GM06990 (cell line): Measurements from ENCODE around the gene SLCO2A1.

Experiments used
- DNase-seq: peaks from one replicate; pipeline ENCODE4 v3.0.0-alpha.2; 2011; ENCODE audit not compliant: insufficient read length; ENCODE audit errors: extremely low read depth
- H3K27me3 ChIP-seq: replicated peaks from 2 replicates; pipeline ENCODE4 v1.6.0; 2011; ENCODE audit warnings: low read length; ENCODE audit not compliant: control insufficient read depth, insufficient read depth
- H3K36me3 ChIP-seq: 2 replicates; pipeline ENCODE4 v1.5.1; 2011; ENCODE audit warnings: low read length; ENCODE audit not compliant: control insufficient read depth, insufficient read depth
- H3K4me3 ChIP-seq: replicated peaks from 2 replicates; pipeline ENCODE4 v1.5.1; 2011; ENCODE audit warnings: low read depth, mild to moderate bottlenecking, control low read depth, low read length
- TF ChIP-seq, protein P1 (sequence below): IDR thresholded peaks from 2 replicates; pipeline ENCODE4 v1.5.1; 2011; ENCODE audit warnings: low read length, control low read depth, mild to moderate bottlenecking, inconsistent platforms; ENCODE audit not compliant: insufficient read depth, poor library complexity, severe bottlenecking

Gene SLCO2A1

DNA sequence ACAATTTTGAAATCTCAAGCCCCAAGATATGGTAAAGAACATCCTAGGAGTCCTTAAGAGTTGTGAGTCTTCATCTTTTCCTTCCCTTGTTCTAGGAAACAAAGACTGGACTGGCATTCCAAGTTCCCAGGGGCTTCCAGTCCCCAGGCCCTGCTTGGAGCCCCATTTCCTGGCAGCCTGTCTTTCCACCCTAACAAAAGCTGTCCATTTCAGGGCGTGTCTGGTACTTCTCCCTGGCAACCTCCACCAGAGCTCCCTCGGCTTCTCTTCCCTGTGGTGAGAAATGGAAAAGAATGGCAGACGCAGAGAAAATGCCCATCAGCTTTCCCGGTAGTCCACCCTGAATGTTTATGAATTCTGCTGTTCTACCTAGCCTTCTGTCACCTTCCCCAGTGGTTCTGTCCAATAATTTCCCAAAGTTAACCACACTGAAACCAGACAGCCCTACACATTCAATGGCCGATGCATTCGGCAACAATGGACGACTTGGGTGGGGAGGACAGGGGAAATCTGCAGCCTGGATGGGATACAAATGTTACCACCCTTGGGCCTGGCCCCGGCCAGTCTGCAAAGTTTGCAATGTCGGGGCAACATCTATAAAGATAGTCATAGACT lies 140.9 kb downstream of the SLCO2A1 start:
- no peaks in the 10 kb centered on the region for H3K36me3 ChIP-seq
- no peak overlapping the region for H3K4me3 ChIP-seq
- no peaks in the 10 kb centered on the region; the same call in none of the 2 replicates for H3K27me3 ChIP-seq
- no peak for DNase-seq
- TF ChIP-seq, protein P1, sequence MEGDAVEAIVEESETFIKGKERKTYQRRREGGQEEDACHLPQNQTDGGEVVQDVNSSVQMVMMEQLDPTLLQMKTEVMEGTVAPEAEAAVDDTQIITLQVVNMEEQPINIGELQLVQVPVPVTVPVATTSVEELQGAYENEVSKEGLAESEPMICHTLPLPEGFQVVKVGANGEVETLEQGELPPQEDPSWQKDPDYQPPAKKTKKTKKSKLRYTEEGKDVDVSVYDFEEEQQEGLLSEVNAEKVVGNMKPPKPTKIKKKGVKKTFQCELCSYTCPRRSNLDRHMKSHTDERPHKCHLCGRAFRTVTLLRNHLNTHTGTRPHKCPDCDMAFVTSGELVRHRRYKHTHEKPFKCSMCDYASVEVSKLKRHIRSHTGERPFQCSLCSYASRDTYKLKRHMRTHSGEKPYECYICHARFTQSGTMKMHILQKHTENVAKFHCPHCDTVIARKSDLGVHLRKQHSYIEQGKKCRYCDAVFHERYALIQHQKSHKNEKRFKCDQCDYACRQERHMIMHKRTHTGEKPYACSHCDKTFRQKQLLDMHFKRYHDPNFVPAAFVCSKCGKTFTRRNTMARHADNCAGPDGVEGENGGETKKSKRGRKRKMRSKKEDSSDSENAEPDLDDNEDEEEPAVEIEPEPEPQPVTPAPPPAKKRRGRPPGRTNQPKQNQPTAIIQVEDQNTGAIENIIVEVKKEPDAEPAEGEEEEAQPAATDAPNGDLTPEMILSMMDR, result no peak

DNA sequence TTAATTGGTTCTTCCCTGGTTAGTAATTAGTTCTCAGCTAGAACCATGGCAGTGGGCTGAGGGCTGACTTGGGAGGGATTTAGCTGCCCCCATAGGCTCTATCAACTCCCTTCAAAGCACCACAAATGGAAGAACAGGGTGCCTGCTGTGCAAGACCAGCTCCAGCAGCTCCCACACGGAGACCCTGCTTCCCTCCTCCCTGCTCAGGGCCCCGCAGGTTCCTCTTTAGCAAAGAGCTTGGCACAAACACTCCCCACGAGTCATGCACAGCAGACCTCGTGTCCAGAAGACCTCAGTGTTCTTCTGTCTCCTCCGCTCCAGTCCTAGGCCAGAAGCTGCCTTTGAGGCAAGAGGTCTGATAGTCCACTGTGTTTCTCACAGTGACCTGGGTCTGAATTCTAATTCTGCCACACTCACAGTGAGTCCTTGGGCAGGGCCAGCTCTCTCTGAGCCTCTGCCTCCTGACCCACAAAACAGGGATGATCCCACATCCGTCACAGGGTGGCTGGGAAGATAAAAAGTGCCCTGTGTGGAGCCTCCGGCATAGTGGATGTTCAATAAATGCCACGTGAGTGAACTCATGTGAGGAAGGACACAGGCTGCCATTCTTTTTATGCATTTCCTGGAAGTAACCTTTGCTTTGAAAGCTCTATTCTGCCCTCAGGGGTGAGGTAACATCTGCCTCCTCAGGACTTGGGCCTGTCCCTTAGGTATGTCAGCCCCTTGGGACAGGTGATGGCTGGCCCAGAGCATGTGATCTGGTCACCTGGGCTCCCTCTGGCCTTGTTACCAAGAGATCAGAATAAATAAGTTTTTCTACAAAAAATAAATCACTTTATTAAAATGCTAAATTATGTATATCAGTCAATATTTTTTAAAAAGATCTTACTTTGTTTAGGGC lies 141.7 kb downstream of the SLCO2A1 start:
- Histone ChIP-seq H3K36me3 (no peaks in the 10 kb centered on the region), H3K27me3 (no peaks in the 10 kb centered on the region; the same call in none of the 2 replicates), H3K4me3 (no peak overlapping the region)
- TF ChIP-seq, protein P1, result no peak
- no peak for DNase-seq

DNA sequence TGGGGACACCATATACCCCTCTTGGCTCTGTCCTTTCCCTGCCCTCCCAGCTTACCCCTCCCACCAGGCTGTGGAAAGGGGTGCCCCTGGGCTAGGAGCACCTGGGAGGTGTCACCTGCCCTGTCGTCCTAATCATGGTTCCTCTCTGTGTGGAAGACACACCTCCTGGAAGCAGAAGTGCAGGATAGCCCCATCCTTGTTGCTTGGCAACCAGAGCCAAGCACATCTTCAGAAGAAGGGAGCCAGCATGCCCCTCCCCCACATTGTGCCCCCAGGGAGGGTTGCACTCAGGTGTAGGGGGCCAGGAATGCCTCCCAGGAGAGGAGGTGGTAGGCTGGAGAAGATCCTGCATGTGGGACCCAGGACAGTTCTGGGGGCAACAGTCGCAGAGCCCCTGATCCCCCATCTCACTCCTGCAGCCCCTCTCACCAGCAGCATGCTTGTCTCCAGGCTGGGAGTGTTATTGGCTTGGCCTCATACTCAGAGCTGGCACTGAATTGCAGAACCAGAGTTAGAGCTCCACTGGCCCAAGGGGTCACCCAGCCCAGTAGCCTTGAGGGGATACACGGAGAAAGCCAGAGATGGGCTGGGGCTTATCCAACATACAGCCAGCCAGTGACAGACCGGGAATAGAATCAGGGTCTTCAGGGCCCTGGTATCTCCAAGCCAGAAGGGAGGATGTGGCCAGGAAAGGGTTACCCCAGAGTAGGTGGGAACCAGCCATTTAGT lies 142.5 kb downstream of the SLCO2A1 start:
- no peak overlapping the region for H3K4me3 ChIP-seq
- TF ChIP-seq, protein P1, result no peak
- H3K36me3 ChIP-seq, result no peaks in the 10 kb centered on the region
- no peak for DNase-seq
- H3K27me3 ChIP-seq, result no peaks in the 10 kb centered on the region; the same call in 1 of the 2 replicates

DNA sequence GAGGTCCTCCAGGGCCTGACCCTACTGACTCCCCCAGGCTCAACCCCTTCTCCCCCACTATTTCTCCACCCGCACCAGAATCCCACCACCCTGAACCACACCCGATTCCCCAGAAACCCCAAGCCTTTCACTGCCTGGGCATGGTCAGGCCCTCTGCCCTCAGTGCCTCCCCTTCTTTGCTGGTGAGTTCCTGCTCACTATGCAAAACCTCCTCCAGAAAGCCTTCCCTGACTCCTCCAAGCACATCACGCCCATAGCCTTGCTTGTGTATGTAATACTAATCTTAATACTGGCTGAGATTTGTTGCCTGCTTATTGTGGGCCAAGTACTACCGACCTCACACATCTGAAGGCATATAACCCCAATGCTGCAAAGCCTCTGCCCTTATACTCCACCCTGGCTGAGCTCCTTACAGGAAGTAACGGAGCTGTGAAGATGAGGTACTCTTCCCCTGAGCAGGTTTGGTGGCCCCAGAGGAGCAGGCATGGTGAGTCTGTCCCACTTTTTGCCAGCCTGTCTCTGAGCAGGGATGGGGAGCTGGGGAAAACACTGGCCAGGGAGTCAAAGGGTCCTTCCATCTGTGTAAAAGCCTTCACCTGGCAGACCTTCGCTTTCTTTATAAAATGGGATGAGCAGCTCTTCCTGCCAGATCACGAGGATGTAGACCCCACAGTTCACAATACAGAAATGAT lies 143.5 kb downstream of the SLCO2A1 start:
- no peaks in the 10 kb centered on the region for H3K36me3 ChIP-seq
- DNase-seq, result no peak
- H3K27me3 ChIP-seq, result no peaks in the 10 kb centered on the region; the same call in 1 of the 2 replicates
- TF ChIP-seq, protein P1, result no peak
- no peak overlapping the region for H3K4me3 ChIP-seq

DNA sequence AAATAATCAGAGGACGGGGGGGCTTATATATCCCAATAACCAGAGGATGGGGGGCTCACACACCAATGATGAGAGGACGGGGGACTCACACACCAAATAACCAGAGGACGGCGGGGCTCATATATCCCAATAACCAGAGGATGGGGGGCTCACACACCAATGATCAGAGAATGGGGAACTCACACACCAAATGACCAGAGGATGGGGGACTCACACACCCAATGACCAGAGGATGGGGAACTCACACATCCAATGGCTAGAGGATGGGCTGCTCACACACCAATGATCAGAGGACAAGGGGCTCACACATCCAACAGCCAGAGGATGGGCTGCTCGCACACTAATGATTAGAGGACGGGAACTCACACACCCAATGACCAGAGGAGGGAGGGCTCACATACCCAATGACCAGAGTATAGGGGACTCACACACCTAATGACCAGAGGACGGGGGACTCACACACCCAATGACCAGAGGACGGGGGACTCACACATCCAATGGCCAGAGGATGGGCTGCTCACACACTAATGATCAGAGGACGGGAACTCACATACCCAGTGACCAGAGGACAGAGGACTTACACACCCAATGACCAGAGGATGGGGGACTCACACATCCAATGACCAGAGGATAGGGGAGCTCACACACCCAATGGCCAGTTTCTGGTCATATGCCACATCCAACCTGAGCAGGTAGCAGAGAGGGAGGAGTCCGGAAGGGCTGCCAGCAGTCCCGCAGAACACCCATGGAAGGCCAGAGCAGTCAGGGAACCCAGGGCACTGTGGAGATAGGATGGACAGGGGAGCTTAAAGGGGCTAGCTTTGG lies 144.6 kb downstream of the SLCO2A1 start:
- H3K4me3 ChIP-seq, result no peak overlapping the region
- no peak for DNase-seq
- no peaks in the 10 kb centered on the region for H3K27me3 ChIP-seq
- no peaks in the 10 kb centered on the region for H3K36me3 ChIP-seq
- TF ChIP-seq, protein P1, result no peak
